HEK293 (cell line): ENCODE results near the gene STAG3.
A peak's percentile ranks its signal among the peaks of the same experiment; 100 is the strongest.

Experiments
- CTCF ChIA-PET: fragments of 350-600 bp; formaldehyde crosslinking; extraction: SDS; loops from one replicate; lab custom pipeline; 2021; ENCODE audit warnings: antibody characterized with exemption; lab: Yijun Ruan, JAX
- POLR2A ChIA-PET: fragments of 300-600 bp; formaldehyde crosslinking; extraction: SDS; loops from one replicate; lab custom pipeline; 2020; ENCODE audit warnings: antibody characterized with exemption, inconsistent platforms; lab: Yijun Ruan, JAX
- H3K27ac ChIP-seq: fragments of 200-500 bp; sonication (Bioruptor generic); 2 replicates; pipeline ENCODE4 v1.5.1; 2014; ENCODE audit warnings: low read depth, low read length, control low read depth, inconsistent platforms; ENCODE audit errors: extremely low read depth
- H3K36me3 ChIP-seq, 2 experiments: fragments of 200-500 bp in 1 of 2; sonication (Bioruptor generic) in 1 of 2; 1 replicate in 1 of 2; 2 replicates in 1 of 2; pipeline ENCODE4 v1.5.1; 2014 to 2017; ENCODE audit warnings: inconsistent platforms in 2 of 2, low read length in 2 of 2; ENCODE audit not compliant: control insufficient read depth in 2 of 2, insufficient read depth in 1 of 2
- H3K4me1 ChIP-seq: fragments of 200-500 bp; sonication (Bioruptor generic); 2 replicates; pipeline ENCODE4 v1.5.1; 2014; ENCODE audit warnings: mild to moderate bottlenecking, low read length, inconsistent platforms; ENCODE audit not compliant: control insufficient read depth, insufficient read depth
- H3K4me3 ChIP-seq: 2 replicates; pipeline ENCODE4 v1.5.1; 2011; ENCODE audit warnings: low read depth, mild to moderate bottlenecking, control low read depth, low read length, moderate library complexity
- H3K9me3 ChIP-seq: fragments of 200-500 bp; sonication (Bioruptor generic); 2 replicates; pipeline ENCODE4 v1.5.1; 2014; ENCODE audit warnings: low read depth, low read length, inconsistent platforms; ENCODE audit not compliant: control insufficient read depth, insufficient read depth
- GLIS1 ChIP-seq: fragments of 450-650 bp; formaldehyde crosslinking; IDR thresholded peaks from 2 replicates; pipeline ENCODE4 v1.5.1; 2016; ENCODE audit warnings: missing biosample characterization, missing genetic modification characterization
- HIC1 ChIP-seq: fragments of 450-650 bp; formaldehyde crosslinking; IDR thresholded peaks from 2 replicates; pipeline ENCODE4 v1.5.1; 2016; ENCODE audit warnings: missing biosample characterization, missing genetic modification characterization
- KLF1 ChIP-seq: fragments of 450-650 bp; formaldehyde crosslinking; IDR thresholded peaks from 2 replicates; pipeline ENCODE4 v1.5.1; 2016; ENCODE audit warnings: missing biosample characterization, missing genetic modification characterization
- RBAK ChIP-seq: fragments of 450-650 bp; formaldehyde crosslinking; IDR thresholded peaks from 2 replicates; pipeline ENCODE4 v1.5.1; 2016; ENCODE audit warnings: missing biosample characterization, missing genetic modification characterization
- REST ChIP-seq: fragments of 450-650 bp; formaldehyde crosslinking; IDR thresholded peaks from 2 replicates; pipeline ENCODE4 v1.5.1; 2016; ENCODE audit warnings: missing biosample characterization, missing genetic modification characterization
- ZBTB17 ChIP-seq: fragments of 450-650 bp; formaldehyde crosslinking; IDR thresholded peaks from 2 replicates; pipeline ENCODE4 v1.5.1; 2016; ENCODE audit warnings: missing biosample characterization, missing genetic modification characterization
- ZFP3 ChIP-seq: fragments of 450-650 bp; formaldehyde crosslinking; IDR thresholded peaks from 2 replicates; pipeline ENCODE4 v1.5.1; 2016; ENCODE audit warnings: low read depth, missing biosample characterization, missing genetic modification characterization
- ZNF223 ChIP-seq: fragments of 450-650 bp; formaldehyde crosslinking; IDR thresholded peaks from 2 replicates; pipeline ENCODE4 v1.5.1; 2016; ENCODE audit warnings: missing biosample characterization, missing genetic modification characterization
- ZNF48 ChIP-seq: fragments of 450-650 bp; formaldehyde crosslinking; IDR thresholded peaks from 2 replicates; pipeline ENCODE4 v1.5.1; 2016; ENCODE audit warnings: missing biosample characterization, missing genetic modification characterization
- ZNF555 ChIP-seq: fragments of 450-650 bp; formaldehyde crosslinking; conservative IDR thresholded peaks from 2 replicates; pipeline ENCODE4 v1.5.1; 2017; ENCODE audit warnings: missing biosample characterization, mild to moderate bottlenecking, missing genetic modification characterization, inconsistent platforms
- ZNF623 ChIP-seq: fragments of 450-650 bp; formaldehyde crosslinking; IDR thresholded peaks from 2 replicates; pipeline ENCODE4 v1.5.1; 2016; ENCODE audit warnings: missing biosample characterization, missing genetic modification characterization
- ZNF629 ChIP-seq: fragments of 450-650 bp; formaldehyde crosslinking; IDR thresholded peaks from 2 replicates; pipeline ENCODE4 v1.5.1; 2017; ENCODE audit warnings: missing biosample characterization, missing genetic modification characterization
- ZNF660 ChIP-seq: fragments of 450-650 bp; IDR thresholded peaks from 2 replicates; pipeline ENCODE4 v1.5.1; 2018; ENCODE audit warnings: missing biosample characterization, mild to moderate bottlenecking, missing genetic modification characterization
- ZNF768 ChIP-seq: fragments of 450-650 bp; formaldehyde crosslinking; IDR thresholded peaks from 2 replicates; pipeline ENCODE4 v1.5.1; 2018; ENCODE audit warnings: missing biosample characterization, mild to moderate bottlenecking, missing genetic modification characterization
- ZSCAN16 ChIP-seq: fragments of 450-650 bp; formaldehyde crosslinking; IDR thresholded peaks from 2 replicates; pipeline ENCODE4 v1.5.1; 2016; ENCODE audit warnings: missing biosample characterization, missing genetic modification characterization
- ZXDB ChIP-seq: fragments of 450-650 bp; formaldehyde crosslinking; IDR thresholded peaks from 2 replicates; pipeline ENCODE4 v1.5.1; 2016; ENCODE audit warnings: missing biosample characterization, missing genetic modification characterization
- TF ChIP-seq, protein P1 (sequence below): fragments of 450-650 bp; formaldehyde crosslinking; IDR thresholded peaks from 2 replicates; pipeline ENCODE4 v1.5.1; 2016; ENCODE audit warnings: missing biosample characterization, missing genetic modification characterization
- TF ChIP-seq, protein P2 (sequence below): fragments of 450-650 bp; formaldehyde crosslinking; IDR thresholded peaks from 2 replicates; pipeline ENCODE4 v1.5.1; 2016; ENCODE audit warnings: missing biosample characterization, missing genetic modification characterization

Gene STAG3

GRCh38 chr7:100158229-100159098, 19.3 kb upstream of the STAG3 start, which contains the start of gene TRAPPC14 (continued):
- TF ChIP-seq, protein P1, sequence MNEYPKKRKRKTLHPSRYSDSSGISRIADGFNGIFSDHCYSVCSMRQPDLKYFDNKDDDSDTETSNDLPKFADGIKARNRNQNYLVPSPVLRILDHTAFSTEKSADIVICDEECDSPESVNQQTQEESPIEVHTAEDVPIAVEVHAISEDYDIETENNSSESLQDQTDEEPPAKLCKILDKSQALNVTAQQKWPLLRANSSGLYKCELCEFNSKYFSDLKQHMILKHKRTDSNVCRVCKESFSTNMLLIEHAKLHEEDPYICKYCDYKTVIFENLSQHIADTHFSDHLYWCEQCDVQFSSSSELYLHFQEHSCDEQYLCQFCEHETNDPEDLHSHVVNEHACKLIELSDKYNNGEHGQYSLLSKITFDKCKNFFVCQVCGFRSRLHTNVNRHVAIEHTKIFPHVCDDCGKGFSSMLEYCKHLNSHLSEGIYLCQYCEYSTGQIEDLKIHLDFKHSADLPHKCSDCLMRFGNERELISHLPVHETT (tag by site-specific recombination): 0 out of 2 replicates have a peak, but pooled peaks have one; percentile 36
- TF ChIP-seq ZSCAN16 (tag by site-specific recombination): 0 out of 2 replicates have a peak, but pooled peaks have one; percentile 12
- TF ChIP-seq, protein P2, sequence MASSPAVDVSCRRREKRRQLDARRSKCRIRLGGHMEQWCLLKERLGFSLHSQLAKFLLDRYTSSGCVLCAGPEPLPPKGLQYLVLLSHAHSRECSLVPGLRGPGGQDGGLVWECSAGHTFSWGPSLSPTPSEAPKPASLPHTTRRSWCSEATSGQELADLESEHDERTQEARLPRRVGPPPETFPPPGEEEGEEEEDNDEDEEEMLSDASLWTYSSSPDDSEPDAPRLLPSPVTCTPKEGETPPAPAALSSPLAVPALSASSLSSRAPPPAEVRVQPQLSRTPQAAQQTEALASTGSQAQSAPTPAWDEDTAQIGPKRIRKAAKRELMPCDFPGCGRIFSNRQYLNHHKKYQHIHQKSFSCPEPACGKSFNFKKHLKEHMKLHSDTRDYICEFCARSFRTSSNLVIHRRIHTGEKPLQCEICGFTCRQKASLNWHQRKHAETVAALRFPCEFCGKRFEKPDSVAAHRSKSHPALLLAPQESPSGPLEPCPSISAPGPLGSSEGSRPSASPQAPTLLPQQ (tag by site-specific recombination): 0 out of 2 replicates have a peak, but pooled peaks have one; percentile 56
- TF ChIP-seq ZFP3 (tag by site-specific recombination): no peak
- TF ChIP-seq ZNF223 (tag by site-specific recombination): no peak
- TF ChIP-seq KLF1 (tag by site-specific recombination): peak; percentile 37; the same call in 1 of the 2 replicates
- TF ChIP-seq RBAK (tag by site-specific recombination): no peak
- peak; percentile 65 for TF ChIP-seq ZBTB17 (tag by site-specific recombination)
- peak; percentile 83 for TF ChIP-seq GLIS1 (tag by site-specific recombination)
- peak; percentile 19; the same call in 1 of the 2 replicates for TF ChIP-seq ZNF629

- Histone ChIP-seq H3K4me1 (peaks cover 3% of the 10 kb centered on the region; the same call in 1 of the 2 replicates), H3K27ac (peak overlapping the region; percentile 59), H3K4me3 (peak overlapping the region; percentile 80), H3K9me3 (no peaks in the 10 kb centered on the region), H3K36me3 (peaks cover 0 to 29% of the 10 kb centered on the region in 2 experiments; a peak in 1 of 3 replicates)
- POLR2A ChIA-PET: interaction anchor here (1.2 to 4.3 kb wide), 2 partner anchors 10 to 18 kb away, joined by 5 to 38 read pairs; partner anchors contain the start of genes GPC2, LAMTOR4 and STAG3
- CTCF ChIA-PET: interaction anchor here (0.9 to 1.9 kb wide), 2 partner anchors 11 to 27 kb away, joined by 3 to 7 read pairs; no protein-coding TSS in a partner anchor
- peak; percentile 15; the same call in 1 of the 2 replicates for TF ChIP-seq REST
- TF ChIP-seq ZNF48 (tag by site-specific recombination): no peak
- 0 out of 2 replicates have a peak, but pooled peaks have one; percentile 17 for TF ChIP-seq ZNF623
- TF ChIP-seq ZXDB (tag by site-specific recombination): 0 out of 2 replicates have a peak, but pooled peaks have one; percentile 4
Observed at GRCh38 chr7:100159099-100159623, 18.6 kb upstream of the STAG3 start.

- H3K9me3 ChIP-seq: no peaks in the 10 kb centered on the region
- H3K36me3 ChIP-seq: peaks cover 0 to 20% of the 10 kb centered on the region in 2 experiments; a peak in 1 of 3 replicates
- peaks cover 3% of the 10 kb centered on the region; the same call in 1 of the 2 replicates for H3K4me1 ChIP-seq
- CTCF ChIA-PET: interaction anchor here (1.9 kb wide), 1 partner anchor 27 kb away, joined by 7 read pairs; no protein-coding TSS in a partner anchor
- no peak overlapping the region for H3K4me3 ChIP-seq
- no peak overlapping the region for H3K27ac ChIP-seq
- POLR2A ChIA-PET: interaction anchor here (0.8 to 4.3 kb wide), 2 partner anchors 11 to 13 kb away, joined by 3 to 38 read pairs; partner anchors contain the start of gene LAMTOR4
- TF ChIP-seq ZNF555 (tag by site-specific recombination) (no peak), ZNF768 (tag by site-specific recombination) (no peak), HIC1 (no peak), ZNF660 (tag by site-specific recombination) (no peak)
Observed at GRCh38 chr7:100160067-100160466, 17.7 kb upstream of the STAG3 start.
